ENCODE measurements around the gene GNG7.
"Not testable (repeated sequence)": the region's sequence is repeated elsewhere in the genome, so short reads cannot be mapped to it uniquely, and the experiment has no call there.

GNG7 gene

GRCh38 chr19:2651002-2651733 lies 51.3 kb downstream of the GNG7 start:
- H3K9ac ChIP-seq (ENCODE audit: low read length); H2BK12ac ChIP-seq (ENCODE audit: low read length); H3K79me2 ChIP-seq (ENCODE audit: control insufficient read depth, insufficient read depth, low read length, poor library complexity); H2AFZ ChIP-seq (ENCODE audit: insufficient read depth, low read length, poor library complexity); H4K12ac ChIP-seq (ENCODE audit: low read depth, low read length); H3K4me1 ChIP-seq (ENCODE audit: control insufficient read depth in 1 of 2, insufficient read depth in 2 of 2, low read length in 2 of 2); H3K4ac ChIP-seq (ENCODE audit: low read depth, low read length); H3K9me3 ChIP-seq (ENCODE audit: insufficient read depth, low read depth, low read length); H2AK5ac ChIP-seq (ENCODE audit: low read length); H3K4me2 ChIP-seq (ENCODE audit: low read length); H4K91ac ChIP-seq (ENCODE audit: low read depth, low read length); H3K27me3 ChIP-seq (ENCODE audit: insufficient read depth, low read length); H3K79me1 ChIP-seq (ENCODE audit: low read length); H3K18ac ChIP-seq (ENCODE audit: low read length); H2BK120ac ChIP-seq (ENCODE audit: insufficient read depth, low read length, poor library complexity); H3K14ac ChIP-seq (ENCODE audit: low read length); H2BK5ac ChIP-seq (ENCODE audit: low read depth, low read length, poor library complexity); H3K27ac ChIP-seq (ENCODE audit: low read depth, low read length); H3K4me3 ChIP-seq (ENCODE audit: low read depth, low read length); DNase-seq; H4K8ac ChIP-seq (ENCODE audit: low read depth, low read length); H3K36me3 ChIP-seq (ENCODE audit: control insufficient read depth in 1 of 2, insufficient read depth in 2 of 2, low read length in 2 of 2); H3K23ac ChIP-seq (ENCODE audit: low read length): not testable (repeated sequence)
- no CpG with 5 or more reads among the region's 7 CpGs for WGBS (ENCODE audit: extremely low coverage, insufficient coverage, insufficient read length)

DNA sequence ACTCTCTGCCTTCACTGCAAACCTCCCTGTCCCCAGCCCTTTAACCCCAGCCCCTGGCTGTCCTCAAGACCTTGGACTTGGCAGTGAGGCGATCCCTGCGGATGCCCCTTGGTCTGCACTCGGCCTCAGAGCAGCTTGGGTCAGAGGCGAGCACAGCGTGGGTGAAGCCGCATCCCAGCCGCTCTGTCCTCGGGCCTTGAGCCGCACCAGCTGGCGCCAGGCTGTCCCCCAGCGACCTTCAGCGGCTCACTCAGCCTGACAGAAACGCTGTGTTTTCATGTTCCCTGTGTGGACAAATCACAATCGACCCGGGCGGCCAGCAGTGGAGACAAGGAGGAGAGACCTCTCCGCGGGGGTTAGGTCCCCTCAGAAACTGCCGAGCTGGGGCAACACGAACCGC lies 52.0 kb downstream of the GNG7 start:
- no peak for DNase-seq
- WGBS (ENCODE audit: extremely low coverage, insufficient coverage, insufficient read length) = no CpG with 5 or more reads among the region's 21 CpGs
- H2BK5ac ChIP-seq (ENCODE audit: low read depth, low read length, poor library complexity) = no peak overlapping the region

DNA sequence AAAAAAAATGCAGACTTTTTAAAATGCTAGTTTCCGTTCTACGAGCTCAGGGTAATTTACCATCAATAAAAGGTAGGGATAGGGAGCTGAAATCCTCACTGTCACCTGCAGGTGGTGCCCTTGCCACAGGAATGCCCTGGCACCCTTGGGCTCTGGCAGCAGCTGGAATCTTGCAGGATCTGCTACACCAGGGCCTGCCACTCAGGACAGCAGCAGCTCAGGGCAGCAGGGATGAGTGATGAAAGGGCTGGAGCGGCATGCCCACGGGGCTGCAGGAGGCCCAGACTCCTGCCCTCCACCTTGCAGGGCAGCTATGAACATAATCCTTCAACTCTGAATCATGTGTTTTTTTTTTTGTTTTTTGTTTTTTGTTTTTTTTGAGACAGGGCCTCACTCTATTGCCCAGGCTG lies 54.0 kb downstream of the GNG7 start:
- no peak overlapping the region for H2BK5ac ChIP-seq (ENCODE audit: low read depth, low read length, poor library complexity)
- H3K9me3 ChIP-seq (ENCODE audit: insufficient read depth, low read depth, low read length) = no peaks in the 10 kb centered on the region
- no CpG with 5 or more reads among the region's 4 CpGs for WGBS (ENCODE audit: extremely low coverage, insufficient coverage, insufficient read length)
- no peak overlapping the region for H3K14ac ChIP-seq (ENCODE audit: low read length)
- H2BK120ac ChIP-seq (ENCODE audit: insufficient read depth, low read length, poor library complexity) = no peak overlapping the region
- no peak overlapping the region for H4K12ac ChIP-seq (ENCODE audit: low read depth, low read length)
- no peak overlapping the region for H3K4me3 ChIP-seq (ENCODE audit: low read depth, low read length)
- no peaks in the 10 kb centered on the region for H3K27me3 ChIP-seq (ENCODE audit: insufficient read depth, low read length)
- no peak overlapping the region for H2BK12ac ChIP-seq (ENCODE audit: low read length)
- no peak overlapping the region for H2AFZ ChIP-seq (ENCODE audit: insufficient read depth, low read length, poor library complexity)
- no peaks in the 10 kb centered on the region for H3K79me1 ChIP-seq (ENCODE audit: low read length)
- H3K4ac ChIP-seq (ENCODE audit: low read depth, low read length) = no peak overlapping the region
- no peaks in the 10 kb centered on the region for H3K79me2 ChIP-seq (ENCODE audit: control insufficient read depth, insufficient read depth, low read length, poor library complexity)
- H3K27ac ChIP-seq (ENCODE audit: low read depth, low read length) = no peak overlapping the region
- no peak overlapping the region for H3K18ac ChIP-seq (ENCODE audit: low read length)
- DNase-seq = peak; percentile 62 to 91
- H4K8ac ChIP-seq (ENCODE audit: low read depth, low read length) = no peak overlapping the region
- no peak overlapping the region for H3K9ac ChIP-seq (ENCODE audit: low read length)
- no peak overlapping the region for H4K91ac ChIP-seq (ENCODE audit: low read depth, low read length)
- no peak overlapping the region for H3K4me2 ChIP-seq (ENCODE audit: low read length)
- H2AK5ac ChIP-seq (ENCODE audit: low read length) = no peak overlapping the region
- no peaks in the 10 kb centered on the region for H3K4me1 ChIP-seq (ENCODE audit: control insufficient read depth in 1 of 2, insufficient read depth in 2 of 2, low read length in 2 of 2)
- no peaks in the 10 kb centered on the region for H3K36me3 ChIP-seq (ENCODE audit: control insufficient read depth in 1 of 2, insufficient read depth in 2 of 2, low read length in 2 of 2)
- no peak overlapping the region for H3K23ac ChIP-seq (ENCODE audit: low read length)

More for the DNA sequence above, 52.0 kb downstream of the GNG7 start:
- no peaks in the 10 kb centered on the region for H3K4me1 ChIP-seq (ENCODE audit: control insufficient read depth in 1 of 2, insufficient read depth in 2 of 2, low read length in 2 of 2)
- H3K4me3 ChIP-seq (ENCODE audit: low read depth, low read length) = no peak overlapping the region
- H3K36me3 ChIP-seq (ENCODE audit: control insufficient read depth in 1 of 2, insufficient read depth in 2 of 2, low read length in 2 of 2) = no peaks in the 10 kb centered on the region
- H2BK120ac ChIP-seq (ENCODE audit: insufficient read depth, low read length, poor library complexity) = no peak overlapping the region
- no peaks in the 10 kb centered on the region for H3K79me1 ChIP-seq (ENCODE audit: low read length)
- no peak overlapping the region for H3K23ac ChIP-seq (ENCODE audit: low read length)
- no peak overlapping the region for H4K91ac ChIP-seq (ENCODE audit: low read depth, low read length)
- H4K8ac ChIP-seq (ENCODE audit: low read depth, low read length) = no peak overlapping the region
- no peak overlapping the region for H3K9ac ChIP-seq (ENCODE audit: low read length)
- no peak overlapping the region for H2BK12ac ChIP-seq (ENCODE audit: low read length)
- no peak overlapping the region for H2AFZ ChIP-seq (ENCODE audit: insufficient read depth, low read length, poor library complexity)
- no peaks in the 10 kb centered on the region for H3K79me2 ChIP-seq (ENCODE audit: control insufficient read depth, insufficient read depth, low read length, poor library complexity)
- no peak overlapping the region for H3K4me2 ChIP-seq (ENCODE audit: low read length)
- H3K14ac ChIP-seq (ENCODE audit: low read length) = no peak overlapping the region
- no peak overlapping the region for H3K27ac ChIP-seq (ENCODE audit: low read depth, low read length)
- H4K12ac ChIP-seq (ENCODE audit: low read depth, low read length) = no peak overlapping the region
- no peak overlapping the region for H3K4ac ChIP-seq (ENCODE audit: low read depth, low read length)
- no peaks in the 10 kb centered on the region for H3K9me3 ChIP-seq (ENCODE audit: insufficient read depth, low read depth, low read length)
- H2AK5ac ChIP-seq (ENCODE audit: low read length) = no peak overlapping the region
- H3K18ac ChIP-seq (ENCODE audit: low read length) = no peak overlapping the region
- no peaks in the 10 kb centered on the region for H3K27me3 ChIP-seq (ENCODE audit: insufficient read depth, low read length)

DNA sequence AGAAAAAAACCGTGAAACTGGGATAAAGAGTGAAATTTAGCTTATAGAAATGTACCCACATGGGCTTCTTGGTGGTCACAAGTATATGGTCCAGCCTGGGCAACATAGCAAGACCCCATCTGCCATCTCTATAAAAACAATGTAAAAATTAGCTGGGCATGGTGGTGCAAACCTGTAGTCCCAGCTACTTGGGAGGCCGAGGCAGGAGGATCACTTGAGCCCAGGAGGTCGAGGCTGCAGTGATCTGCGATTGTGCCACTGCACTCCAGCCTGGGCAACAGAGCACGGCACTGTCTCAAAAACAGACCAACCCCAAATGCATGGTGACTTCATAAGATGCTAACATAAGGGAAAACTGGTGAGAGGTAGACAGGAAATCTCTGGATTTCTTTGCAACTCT lies 54.4 kb downstream of the GNG7 start:
- Histone ChIP-seq H3K18ac (ENCODE audit: low read length) (no peak overlapping the region), H4K8ac (ENCODE audit: low read depth, low read length) (no peak overlapping the region), H3K27ac (ENCODE audit: low read depth, low read length) (no peak overlapping the region), H3K36me3 (ENCODE audit: control insufficient read depth in 1 of 2, insufficient read depth in 2 of 2, low read length in 2 of 2) (no peaks in the 10 kb centered on the region), H3K9ac (ENCODE audit: low read length) (no peak overlapping the region), H3K4me1 (ENCODE audit: control insufficient read depth in 1 of 2, insufficient read depth in 2 of 2, low read length in 2 of 2) (no peaks in the 10 kb centered on the region), H3K9me3 (ENCODE audit: insufficient read depth, low read depth, low read length) (no peaks in the 10 kb centered on the region), H3K79me1 (ENCODE audit: low read length) (no peaks in the 10 kb centered on the region), H3K79me2 (ENCODE audit: control insufficient read depth, insufficient read depth, low read length, poor library complexity) (no peaks in the 10 kb centered on the region), H4K12ac (ENCODE audit: low read depth, low read length) (no peak overlapping the region), H3K14ac (ENCODE audit: low read length) (no peak overlapping the region), H2AFZ (ENCODE audit: insufficient read depth, low read length, poor library complexity) (no peak overlapping the region), H2AK5ac (ENCODE audit: low read length) (no peak overlapping the region), H2BK12ac (ENCODE audit: low read length) (no peak overlapping the region), H3K4me2 (ENCODE audit: low read length) (no peak overlapping the region), H2BK5ac (ENCODE audit: low read depth, low read length, poor library complexity) (no peak overlapping the region), H3K23ac (ENCODE audit: low read length) (no peak overlapping the region), H3K27me3 (ENCODE audit: insufficient read depth, low read length) (no peaks in the 10 kb centered on the region), H3K4me3 (ENCODE audit: low read depth, low read length) (no peak overlapping the region), H2BK120ac (ENCODE audit: insufficient read depth, low read length, poor library complexity) (no peak overlapping the region), H4K91ac (ENCODE audit: low read depth, low read length) (no peak overlapping the region), H3K4ac (ENCODE audit: low read depth, low read length) (no peak overlapping the region)
- WGBS (ENCODE audit: extremely low coverage, insufficient coverage, insufficient read length) = no CpG with 5 or more reads among the region's 5 CpGs
- no peak for DNase-seq
